K562 (cell line): ENCODE results near the gene VPS45. TPM values are rescaled to one million over a fixed set of nuclear protein-coding genes. Genes with fewer than 3 reads are reported as not detected.

ENCODE experiments used
- ATAC-seq: fragments of 200-7000 bp; cut with Tn5 transposase; 3 replicates; pipeline ENCODE4 v1.9.1; 2020; ENCODE audit warnings: moderate library complexity
- BruUV-seq: library from RNA; stranded (reverse); fragments of 400-500 nt; replicated peaks from 2 replicates; lab custom pipeline; 2021; lab: Mats Ljungman, UMichigan
- CTCF ChIA-PET: fragments of 300-600 bp; formaldehyde crosslinking; extraction: SDS; loops from one replicate; lab custom pipeline; 2021; ENCODE audit warnings: low intra/inter-chr PET ratio; lab: Yijun Ruan, JAX
- POLR2A ChIA-PET: fragments of 300-600, 350-650 bp; sonication (Branson Sonifier 250); formaldehyde crosslinking; extraction: SDS; loops from one replicate; lab custom pipeline; 2021; ENCODE audit warnings: antibody characterized with exemption, inconsistent platforms; lab: Yijun Ruan, JAX
- DNase-seq, 4 experiments: peaks; one replicate each; pipeline versions ENCODE4 v3.0.0 to v3.0.0-alpha.2; 2011 to 2018; ENCODE audit warnings: low spot score in 3 of 4, mixed read lengths in 3 of 4; ENCODE audit errors: extremely low read depth in 1 of 4
- FAIRE-seq: peaks from 2 replicates; lab custom pipeline; 2011; peaks lifted over from hg19 to GRCh38; lab: Jason Lieb, UNC
- H2AFZ ChIP-seq: 2 replicates; pipeline ENCODE4 v1.6.0; 2011; ENCODE audit warnings: low read depth, low read length, control low read depth, inconsistent platforms
- H3K27ac ChIP-seq: fragments of 200-600 bp; 3 replicates; pipeline ENCODE4 v1.8.0; 2011; ENCODE audit warnings: low read depth, mild to moderate bottlenecking, control low read depth, inconsistent platforms, low read length, moderate library complexity, mixed read lengths; ENCODE audit errors: extremely low read depth
- H3K27me3 ChIP-seq, 2 experiments: fragments of 300-600 bp in 1 of 2; 2 replicates in 1 of 2; 3 replicates in 1 of 2; pipeline versions ENCODE4 v1.6.0 to v1.8.0; 2011; ENCODE audit warnings: inconsistent platforms in 2 of 2, low read length in 2 of 2, mild to moderate bottlenecking in 1 of 2, mixed read lengths in 1 of 2, moderate library complexity in 1 of 2; ENCODE audit not compliant: control insufficient read depth in 2 of 2, insufficient read depth in 2 of 2
- H3K36me3 ChIP-seq: fragments of 300-600 bp; 3 replicates; pipeline ENCODE4 v1.8.0; 2011; ENCODE audit warnings: mild to moderate bottlenecking, low read length, inconsistent platforms; ENCODE audit not compliant: control insufficient read depth, insufficient read depth
- H3K4me1 ChIP-seq, 2 experiments: fragments of 200-600 bp in 1 of 2; replicated peaks in 1 of 2; 2 replicates in 1 of 2; 3 replicates in 1 of 2; pipeline versions ENCODE4 v1.5.1 to v1.8.0; 2011; ENCODE audit warnings: inconsistent platforms in 2 of 2, low read length in 2 of 2, mild to moderate bottlenecking in 1 of 2, mixed read lengths in 1 of 2, moderate library complexity in 1 of 2; ENCODE audit not compliant: control insufficient read depth in 2 of 2, insufficient read depth in 2 of 2
- H3K4me2 ChIP-seq: 2 replicates; pipeline ENCODE4 v1.6.1; 2011; ENCODE audit warnings: low read length, control low read depth, inconsistent platforms, mixed read lengths; ENCODE audit not compliant: insufficient read depth
- H3K4me3 ChIP-seq: fragments of 200-600 bp; sonication (generic), shearing (Covaris generic); 2 replicates; pipeline ENCODE4 v1.5.1; 2016; ENCODE audit warnings: control low read depth, inconsistent platforms
- H3K79me2 ChIP-seq: fragments of 200-600 bp; 3 replicates; pipeline ENCODE4 v1.8.0; 2011; ENCODE audit warnings: low read length, inconsistent platforms; ENCODE audit not compliant: control insufficient read depth, insufficient read depth
- H3K9ac ChIP-seq, 2 experiments: 2 replicates each; pipeline versions ENCODE4 v1.6.0 to v1.6.1; 2011; ENCODE audit warnings: low read depth in 2 of 2, low read length in 2 of 2, control low read depth in 1 of 2, inconsistent platforms in 1 of 2, mild to moderate bottlenecking in 1 of 2, mixed read lengths in 1 of 2; ENCODE audit not compliant: insufficient read depth in 1 of 2
- H3K9me1 ChIP-seq: one replicate; pipeline ENCODE4 v1.6.0; 2011; ENCODE audit warnings: inconsistent platforms, mild to moderate bottlenecking, low read length, moderate library complexity; ENCODE audit not compliant: control insufficient read depth, insufficient read depth
- H3K9me3 ChIP-seq: replicated peaks from 2 replicates; pipeline ENCODE4 v1.5.1; 2011; ENCODE audit warnings: low read depth, low read length, inconsistent platforms; ENCODE audit not compliant: control insufficient read depth, insufficient read depth
- H4K20me1 ChIP-seq: replicated peaks from 2 replicates; pipeline ENCODE4 v1.6.1; 2011; ENCODE audit warnings: low read length, inconsistent platforms, mixed read lengths; ENCODE audit not compliant: control insufficient read depth, insufficient read depth
- CBX3 ChIP-seq, 2 experiments: IDR thresholded peaks; 1 replicate in 1 of 2; 2 replicates in 1 of 2; pipeline ENCODE4 v1.6.1; 2012; ENCODE audit warnings: inconsistent platforms in 2 of 2, low read length in 2 of 2, borderline replicate concordance in 1 of 2, control low read depth in 1 of 2
- CHD2 ChIP-seq: IDR thresholded peaks from 2 replicates; pipeline ENCODE4 v1.6.1; 2011; ENCODE audit warnings: low read depth, low read length
- EZH2 ChIP-seq: IDR thresholded peaks from 2 replicates; pipeline ENCODE4 v1.6.1; 2012; ENCODE audit warnings: low read depth, mild to moderate bottlenecking, inconsistent platforms, low read length, borderline replicate concordance
- HMBOX1 ChIP-seq: sonication (generic); IDR thresholded peaks from 2 replicates; pipeline ENCODE4 v1.6.1; 2016
- NEUROD1 ChIP-seq: fragments of 150-350 bp; IDR thresholded peaks from 2 replicates; pipeline ENCODE4 v1.6.1; 2014; ENCODE audit warnings: borderline replicate concordance, low read length, low read depth; ENCODE audit not compliant: partially characterized antibody
- PML ChIP-seq: IDR thresholded peaks from 2 replicates; pipeline ENCODE4 v1.6.1; 2012; ENCODE audit warnings: low read length, inconsistent platforms
- RBM25 ChIP-seq: fragments of 200-400 bp; formaldehyde crosslinking; IDR thresholded peaks from 2 replicates; pipeline ENCODE4 v1.6.1; 2018; ENCODE audit warnings: low read length, low read depth, moderate library complexity; ENCODE audit not compliant: severe bottlenecking
- SMARCA5 ChIP-seq: fragments of 450-650 bp; IDR thresholded peaks from 2 replicates; pipeline ENCODE4 v1.6.1; 2016
- TRIM24 ChIP-seq, 2 experiments: fragments of 450-650 bp; IDR thresholded peaks; 2 replicates each; pipeline ENCODE4 v1.6.1; 2016
- TRIM28 ChIP-seq: fragments of 450-650 bp; IDR thresholded peaks from 2 replicates; pipeline ENCODE4 v1.6.1; 2017
- ZNF263 ChIP-seq: sonication (generic); formaldehyde crosslinking; IDR thresholded peaks from 2 replicates; pipeline ENCODE4 v1.8.0; 2022; ENCODE audit warnings: mild to moderate bottlenecking, missing genetic modification reagents, borderline replicate concordance
- ZNF507 ChIP-seq: conservative IDR thresholded peaks from 2 replicates; pipeline ENCODE4 v1.6.1; 2017; ENCODE audit warnings: missing genetic modification characterization, missing compliant biosample characterization
- WGBS: fragments of 100-300 bp; shearing (Covaris generic); methylation state at CpG from one replicate; pipeline ENCODE4 v1.1.6; 2016; ENCODE audit warnings: low coverage, mixed read lengths; ENCODE audit not compliant: insufficient coverage; ENCODE audit errors: missing lambda C conversion rate; 5-methylcytosine and 5-hydroxymethylcytosine counted together
- in situ Hi-C: fragments of 300-500 bp; cut with MboI; formaldehyde crosslinking; loops from 4 replicates; pipeline ENCODE4 v1.15.0; 2018; ENCODE audit warnings: inconsistent platforms, mixed read lengths
- intact Hi-C: fragments of 100-400 bp; cut with micrococcal nuclease; formaldehyde crosslinking; loops from 2 replicates; pipeline ENCODE4 v1.14.2; 2022
- polyA plus RNA-seq, 8 experiments: library from polyadenylated mRNA; depleted of rRNA in 4 of 8; stranded (reverse) in 5 of 8; unstranded in 3 of 8; fragments of >200 nt; fragmentation: Nextera tagmentation in 2 of 8; fragmentation: Illumina TruSeq in 1 of 8; extraction: Ambion mirVana in 2 of 8; extraction: Trizol in 1 of 8; gene quantifications; 2 replicates each; pipeline versions ENCODE4 v1.2.1 to v1.2.3, GENCODE V29; 2011 to 2014; ENCODE audit warnings: inconsistent platforms in 1 of 8, missing spikeins in 1 of 8
- total RNA-seq, 7 experiments: library from RNA; depleted of rRNA in 6 of 7; stranded (reverse); fragments of >200 nt in 6 of 7; fragmentation: Illumina TruSeq in 2 of 7; extraction: Trizol in 2 of 7; gene quantifications; 2 replicates each; pipeline versions ENCODE4 v1.2.1 to v1.2.3, GENCODE V29; 2011 to 2021; ENCODE audit warnings: low replicate concordance in 1 of 7
- TF ChIP-seq, protein P1 (sequence below), 2 experiments: fragments of 450-650 bp; IDR thresholded peaks; 2 replicates each; pipeline ENCODE4 v1.6.1; 2016

Gene VPS45
- total and polyA plus RNA-seq, 9 of the 15 experiments (the other 6 are each of a cell fraction or from before 2014, with no cell fraction given) = 17.9 to 48.2 (median 34.4) TPM

DNA sequence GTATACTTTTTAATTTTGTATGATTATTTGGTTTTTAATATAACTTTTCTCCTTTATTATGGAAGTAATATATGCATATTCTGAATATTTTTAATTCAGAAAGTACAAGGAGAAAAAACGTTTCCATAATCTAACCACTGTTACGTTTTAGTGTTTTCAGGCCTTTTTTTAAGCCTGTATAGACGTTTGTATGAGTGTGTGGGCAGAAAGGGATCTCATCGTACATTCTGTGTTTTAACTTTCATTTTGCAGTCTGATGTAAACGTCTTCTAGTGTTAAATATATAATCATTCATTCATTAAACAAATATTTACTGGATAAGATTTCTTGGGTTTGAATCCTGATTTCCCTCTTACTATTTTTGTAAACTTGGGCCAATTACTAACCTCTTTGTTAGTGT lies 44.1 kb downstream of the VPS45 start:
- DNase-seq (no peak), ATAC-seq (no peak), FAIRE-seq (no peak)
- no peaks in the 10 kb centered on the region for H4K20me1 ChIP-seq
- no peaks in the 10 kb centered on the region for H3K9me3 ChIP-seq
- intact Hi-C loops = no loop called here
- ChIA-PET POLR2A (no interaction called here), CTCF (no interaction called here)
- H3K4me2 ChIP-seq = no peak overlapping the region
- H3K4me3 ChIP-seq = no peak overlapping the region
- no peaks in the 10 kb centered on the region for H3K79me2 ChIP-seq
- peaks cover 19% of the 10 kb centered on the region; the same call in 1 of the 3 replicates for H3K36me3 ChIP-seq
- no peaks in the 10 kb centered on the region for H3K4me1 ChIP-seq
- no peak overlapping the region for H2AFZ ChIP-seq
- TF ChIP-seq ZNF263 (CRISPR knock-in tag) = no peak
- TF ChIP-seq HMBOX1 = no peak
- TF ChIP-seq NEUROD1 = no peak
- no peak for TF ChIP-seq CHD2
- no peak for TF ChIP-seq PML
- no peak overlapping the region for H3K9ac ChIP-seq
- in situ Hi-C loops = loop anchor here (10.0 kb wide), 1 partner anchor 1803 kb away; no protein-coding TSS in a partner anchor
- H3K9me1 ChIP-seq = no peaks in the 10 kb centered on the region
- H3K27me3 ChIP-seq = no peaks in the 10 kb centered on the region
- BruUV-seq = no TSS peak
- no peak overlapping the region for H3K27ac ChIP-seq
- WGBS = 45% methylated on average over 5 of the region's 5 CpGs

GRCh38 chr1:150115121-150115520 lies 47.5 kb downstream of the VPS45 start:
- 45% methylated on average over 1 of the region's 1 CpG for WGBS
- H3K4me3 ChIP-seq = no peak overlapping the region
- 0 out of 3 replicates have a peak, but pooled peaks of 1 of the 2 experiments have one; percentile 23 for TF ChIP-seq CBX3 (IDR thresholded peaks at IDR 0.05; ENCODE audit: borderline replicate concordance in 1 of 2, low read length in 2 of 2)
- TF ChIP-seq TRIM24 (IDR thresholded peaks at IDR 0.05) = 0 out of 4 replicates have a peak, but pooled peaks of 1 of the 2 experiments have one; percentile 24
- TF ChIP-seq EZH2 = no peak
- peak; percentile 39 for TF ChIP-seq RBM25
- peak; percentile 75; the same call in 1 of the 2 replicates for TF ChIP-seq TRIM28
- TF ChIP-seq, protein P1, sequence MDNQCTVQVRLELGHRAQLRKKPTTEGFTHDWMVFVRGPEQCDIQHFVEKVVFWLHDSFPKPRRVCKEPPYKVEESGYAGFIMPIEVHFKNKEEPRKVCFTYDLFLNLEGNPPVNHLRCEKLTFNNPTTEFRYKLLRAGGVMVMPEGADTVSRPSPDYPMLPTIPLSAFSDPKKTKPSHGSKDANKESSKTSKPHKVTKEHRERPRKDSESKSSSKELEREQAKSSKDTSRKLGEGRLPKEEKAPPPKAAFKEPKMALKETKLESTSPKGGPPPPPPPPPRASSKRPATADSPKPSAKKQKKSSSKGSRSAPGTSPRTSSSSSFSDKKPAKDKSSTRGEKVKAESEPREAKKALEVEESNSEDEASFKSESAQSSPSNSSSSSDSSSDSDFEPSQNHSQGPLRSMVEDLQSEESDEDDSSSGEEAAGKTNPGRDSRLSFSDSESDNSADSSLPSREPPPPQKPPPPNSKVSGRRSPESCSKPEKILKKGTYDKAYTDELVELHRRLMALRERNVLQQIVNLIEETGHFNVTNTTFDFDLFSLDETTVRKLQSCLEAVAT (IDR thresholded peaks at IDR 0.05) = no peak
- peak; percentile 52; the same call in 1 of the 2 replicates for TF ChIP-seq SMARCA5
- TF ChIP-seq ZNF507 (tag) = peak; percentile 71; the same call in 1 of the 2 replicates
- TF ChIP-seq, all 486 proteins: peak for 6
- POLR2A ChIA-PET = interaction anchor here (1.1 kb wide), 1 partner anchor 11 kb away, joined by 3 read pairs; no protein-coding TSS in a partner anchor
- no peaks in the 10 kb centered on the region for H3K27me3 ChIP-seq
- H3K36me3 ChIP-seq = peaks cover 19% of the 10 kb centered on the region; the same call in 1 of the 3 replicates
- ATAC-seq (no peak), FAIRE-seq (no peak), DNase-seq (no peak)
- H2AFZ ChIP-seq = no peak overlapping the region
- BruUV-seq = no TSS peak
- no peaks in the 10 kb centered on the region for H4K20me1 ChIP-seq
- H3K79me2 ChIP-seq = no peaks in the 10 kb centered on the region
- no peak overlapping the region for H3K4me2 ChIP-seq
- no peak overlapping the region for H3K27ac ChIP-seq
- in situ Hi-C loops = loop anchor here (10.0 kb wide), 1 partner anchor 1800 kb away; no protein-coding TSS in a partner anchor
- no peaks in the 10 kb centered on the region for H3K4me1 ChIP-seq
- CTCF ChIA-PET = no interaction called here
- intact Hi-C loops = no loop called here
- H3K9me3 ChIP-seq = no peaks in the 10 kb centered on the region
- no peak overlapping the region for H3K9ac ChIP-seq
- no peaks in the 10 kb centered on the region for H3K9me1 ChIP-seq
